ENCODE measurements around the gene FAM50A.

The FAM50A gene

DNA sequence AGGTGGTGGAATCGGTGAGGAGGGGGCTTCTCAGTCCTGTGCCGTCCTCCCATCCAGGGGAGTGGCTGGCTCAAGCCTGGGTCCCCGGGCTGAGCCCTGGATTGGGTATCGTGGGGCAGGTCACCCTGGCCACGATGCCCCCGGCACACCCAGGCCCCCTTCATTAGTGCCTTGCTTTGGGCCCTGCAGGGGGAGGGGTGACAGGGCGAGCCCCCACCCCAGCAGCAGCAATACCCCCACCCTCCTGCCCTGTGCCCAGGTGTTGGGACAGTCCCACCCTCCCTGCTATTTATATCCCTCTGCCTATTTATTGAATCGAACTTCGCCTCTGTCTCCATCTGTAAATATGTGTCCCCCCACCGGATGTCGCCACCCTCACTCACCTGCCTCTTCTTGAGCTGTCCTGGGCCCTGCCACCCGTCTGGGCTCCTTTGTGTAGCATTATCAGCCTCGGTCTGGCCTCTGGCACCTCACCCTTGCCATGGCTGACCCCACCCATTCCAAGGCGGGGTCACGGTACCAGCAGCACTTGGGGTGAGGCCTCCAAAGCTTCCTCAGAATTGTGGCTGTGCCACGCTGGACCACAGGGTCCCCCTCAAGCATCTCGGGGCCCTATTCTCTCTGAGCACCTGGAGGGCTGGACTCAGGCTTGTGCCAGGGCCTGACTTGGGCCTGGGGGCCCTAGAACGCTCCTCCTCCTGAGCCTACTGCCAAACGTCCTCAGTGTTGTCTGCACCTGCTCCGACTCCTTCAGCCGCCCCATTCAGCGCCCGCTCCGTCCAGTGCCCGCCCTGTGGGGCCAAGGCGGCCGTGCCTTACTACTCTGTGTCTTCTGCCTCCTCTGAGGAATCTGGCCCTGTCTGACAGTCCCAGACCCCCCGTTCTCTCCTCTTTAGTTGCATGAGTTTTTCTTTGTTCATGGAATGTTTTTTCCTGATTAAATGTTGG lies 29.0 kb downstream of the FAM50A start:
- peaks cover 5% of the 10 kb centered on the region for H3K36me3 Mint-ChIP-seq (ENCODE audit: low read depth)
- no peaks in the 10 kb centered on the region for H3K27me3 Mint-ChIP-seq
- H3K4me3 Mint-ChIP-seq = no peak overlapping the region
- peaks cover 10% of the 10 kb centered on the region for H3K4me1 Mint-ChIP-seq (ENCODE audit: low read depth)
- H3K9me3 Mint-ChIP-seq = no peaks in the 10 kb centered on the region
- peak overlapping the region; percentile 45 for H3K27ac Mint-ChIP-seq

DNA sequence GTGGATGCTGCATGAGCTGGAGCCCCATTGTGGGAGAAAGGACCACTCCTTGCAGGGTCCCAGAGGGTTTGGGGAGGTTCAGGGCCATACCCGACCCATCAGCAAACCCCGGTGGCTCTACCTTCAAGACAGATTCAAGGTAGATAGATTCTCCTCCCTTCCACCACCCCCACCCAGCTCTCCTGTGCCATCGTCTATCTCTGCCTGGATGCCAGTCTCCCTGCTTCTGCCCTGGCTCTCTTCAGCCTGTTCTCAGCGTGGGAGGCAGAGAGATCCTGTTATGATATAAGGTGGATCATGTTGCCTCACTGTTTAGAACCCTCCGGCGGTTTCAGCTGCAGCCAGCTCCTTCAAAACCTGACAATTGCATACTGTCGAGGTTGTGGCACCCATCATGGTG lies 29.7 kb downstream of the FAM50A start:
- Mint-ChIP-seq H3K9me3 (no peaks in the 10 kb centered on the region), H3K4me1 (ENCODE audit: low read depth) (peaks cover 14% of the 10 kb centered on the region), H3K36me3 (ENCODE audit: low read depth) (peaks cover 5% of the 10 kb centered on the region), H3K27me3 (no peaks in the 10 kb centered on the region), H3K27ac (no peak overlapping the region), H3K4me3 (no peak overlapping the region)

DNA sequence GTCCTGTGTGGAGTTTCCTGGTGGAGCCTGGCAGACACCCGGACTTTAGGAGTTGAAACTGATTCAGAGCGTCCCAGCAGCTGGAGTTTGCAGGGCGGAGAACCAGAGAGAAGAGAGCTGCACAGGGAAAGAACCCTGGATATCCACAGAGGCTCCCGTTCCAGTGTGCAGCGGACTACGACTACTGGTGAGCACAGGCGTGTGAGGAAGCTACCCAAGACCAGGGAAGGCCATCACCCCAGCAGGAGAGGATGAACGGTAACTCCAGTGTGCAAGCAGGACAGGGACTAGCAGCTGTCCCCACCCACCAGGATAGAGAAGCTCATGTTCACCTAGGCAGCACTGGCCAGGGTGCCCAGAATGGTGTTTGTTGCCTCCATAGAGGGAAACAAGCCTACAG lies 32.9 kb downstream of the FAM50A start:
- Mint-ChIP-seq H3K36me3 (ENCODE audit: low read depth) (peaks cover 5% of the 10 kb centered on the region), H3K4me1 (ENCODE audit: low read depth) (peaks cover 20% of the 10 kb centered on the region), H3K27ac (no peak overlapping the region), H3K9me3 (no peaks in the 10 kb centered on the region), H3K27me3 (no peaks in the 10 kb centered on the region), H3K4me3 (no peak overlapping the region)

DNA sequence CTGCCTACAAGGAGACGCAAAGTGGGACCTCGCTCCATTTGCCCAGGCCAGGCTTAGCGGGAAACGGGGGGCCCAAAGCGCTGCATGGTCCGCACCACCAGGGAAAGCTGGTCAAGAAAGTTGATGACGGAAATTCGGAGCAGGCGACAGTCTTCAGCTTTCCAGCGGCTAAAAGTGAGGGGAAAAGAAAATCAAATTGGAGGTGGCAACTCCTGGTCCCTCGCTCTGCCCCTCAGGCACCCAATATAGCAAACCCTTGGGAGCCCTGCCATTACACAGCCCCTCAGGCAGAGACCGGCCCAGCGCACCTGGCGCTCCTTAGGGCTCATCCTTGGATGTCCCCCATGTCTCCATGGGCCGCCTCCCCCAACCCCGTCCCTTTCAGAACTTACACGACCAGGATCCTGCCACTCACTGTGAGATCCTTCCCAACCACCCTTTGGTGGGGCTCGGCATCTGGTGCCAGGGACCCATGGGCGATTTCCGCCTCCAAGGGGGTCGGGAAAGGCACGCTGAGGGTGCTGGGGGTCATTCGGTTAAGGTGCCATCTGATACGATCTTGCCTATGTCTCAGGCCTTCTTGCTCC lies 34.0 kb downstream of the FAM50A start:
- Mint-ChIP-seq H3K36me3 (ENCODE audit: low read depth) (peaks cover 5% of the 10 kb centered on the region), H3K4me3 (peak overlapping the region; percentile 86), H3K4me1 (ENCODE audit: low read depth) (peaks cover 20% of the 10 kb centered on the region), H3K9me3 (no peaks in the 10 kb centered on the region), H3K27me3 (no peaks in the 10 kb centered on the region), H3K27ac (peak overlapping the region; percentile 55)

DNA sequence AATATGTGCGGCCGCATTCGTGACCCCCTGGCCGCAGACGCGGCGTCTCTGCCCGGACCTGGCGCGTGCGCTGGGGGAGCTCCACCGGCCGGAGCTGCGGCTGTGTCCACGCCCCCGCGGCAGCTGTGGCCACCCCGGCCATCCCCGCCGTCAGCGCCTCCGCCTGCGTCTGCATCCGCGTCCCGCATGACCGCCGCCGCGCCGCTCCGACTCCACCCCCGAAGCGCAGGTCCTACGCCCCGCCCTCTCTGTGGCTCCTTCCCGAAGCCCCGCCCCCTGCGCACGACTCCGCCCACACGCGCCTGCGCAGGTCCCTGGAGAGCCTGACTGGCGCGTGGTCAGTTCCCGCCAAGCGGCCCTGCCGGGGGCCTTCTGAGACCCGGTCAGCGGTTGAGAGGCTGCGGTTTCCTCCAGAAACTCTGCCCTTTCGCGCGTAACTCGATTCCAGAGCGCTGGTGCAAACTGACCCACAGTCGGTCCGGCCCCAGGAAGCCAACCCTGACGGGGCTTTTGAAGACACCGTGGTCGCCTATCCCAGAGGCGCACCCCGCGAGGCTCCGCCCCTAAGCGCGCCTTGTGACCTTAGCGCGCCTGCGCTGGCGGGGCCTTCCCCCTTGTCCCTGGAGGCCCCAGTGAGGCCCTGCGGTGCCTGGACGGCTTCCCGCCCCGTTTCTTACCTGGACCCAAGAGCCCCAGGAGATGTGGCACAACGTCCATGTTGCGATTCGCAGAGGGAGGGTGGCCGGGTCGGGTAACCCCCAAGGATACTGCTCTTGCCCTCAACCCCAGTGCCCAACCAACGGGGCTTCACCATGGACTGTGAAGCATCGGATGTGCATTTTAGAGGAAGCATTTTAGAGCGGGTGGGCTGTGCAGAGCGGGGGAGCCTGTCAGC lies 35.0 kb downstream of the FAM50A start, which contains the start of gene LAGE3:
Gene LAGE3, minus strand, starts transcription at position 554 of the 895 bp plus-strand sequence. Its CDS starts 366 bp downstream, at position 188.
- peak within 1 kb of the TSS; percentile 94 for H3K27ac Mint-ChIP-seq
- no peaks in the 10 kb centered on the region for H3K27me3 Mint-ChIP-seq
- no peaks in the 10 kb centered on the region for H3K9me3 Mint-ChIP-seq
- peak within 1 kb of the TSS; percentile 86 for H3K4me3 Mint-ChIP-seq
- H3K4me1 Mint-ChIP-seq (ENCODE audit: low read depth) = peaks cover 26% of the 10 kb centered on the region
- peaks cover 12% of the 10 kb centered on the region for H3K36me3 Mint-ChIP-seq (ENCODE audit: low read depth)

DNA sequence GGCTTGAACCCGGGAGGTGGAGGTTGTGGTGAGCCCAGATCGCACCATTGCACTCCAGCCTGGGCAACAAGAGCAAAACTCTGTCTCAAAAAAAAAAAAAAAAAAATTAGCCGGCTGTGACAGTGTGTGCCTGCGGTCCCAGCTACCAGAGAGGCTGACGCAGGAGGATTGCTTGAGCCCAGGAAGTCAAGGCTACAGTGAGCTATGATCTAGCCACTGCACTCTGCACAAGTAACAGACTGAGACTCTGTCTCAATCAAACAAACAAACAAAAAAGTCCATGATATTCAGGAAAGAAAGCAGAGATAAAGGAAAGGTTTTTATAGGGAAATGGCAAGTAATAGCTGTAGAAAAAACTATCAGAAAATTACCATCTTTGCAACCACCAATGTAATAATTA lies 37.3 kb downstream of the FAM50A start:
- Mint-ChIP-seq H3K27ac (no peak overlapping the region), H3K4me1 (ENCODE audit: low read depth) (peaks cover 28% of the 10 kb centered on the region), H3K27me3 (no peaks in the 10 kb centered on the region), H3K4me3 (no peak overlapping the region), H3K9me3 (no peaks in the 10 kb centered on the region), H3K36me3 (ENCODE audit: low read depth) (peaks cover 9% of the 10 kb centered on the region)

DNA sequence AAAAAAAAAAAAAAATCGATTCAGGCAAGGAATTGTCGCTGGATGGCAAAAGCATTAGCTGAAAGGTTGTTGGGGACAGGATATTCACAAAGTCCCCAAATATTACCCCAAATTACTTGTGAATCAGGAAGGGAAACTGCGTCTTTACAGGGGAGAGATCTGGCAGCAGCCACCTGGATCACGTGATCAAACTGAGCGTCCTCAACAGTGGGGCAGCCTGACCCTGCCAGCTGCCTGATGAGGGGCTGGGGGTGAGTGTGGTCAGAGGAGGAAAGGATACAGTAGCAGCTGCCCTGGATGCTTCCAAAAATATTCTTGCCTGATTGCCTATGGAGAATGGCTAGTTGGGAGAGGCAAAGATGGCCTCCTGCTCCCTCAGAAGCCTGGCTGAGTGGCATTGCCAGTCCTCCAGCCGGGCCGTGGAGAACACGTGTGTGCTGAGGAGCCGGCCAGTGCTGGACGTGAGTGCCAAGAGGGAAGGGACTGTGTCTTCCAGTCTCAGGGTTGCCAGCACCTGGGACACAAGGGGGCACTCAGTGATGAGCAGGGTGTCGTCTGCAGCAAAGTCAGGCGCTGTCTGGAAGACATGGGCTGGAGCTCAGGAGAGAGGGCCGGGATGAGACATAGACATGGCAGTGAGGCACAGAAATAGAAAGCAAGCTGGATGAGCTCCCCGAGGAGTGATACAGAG lies 38.1 kb downstream of the FAM50A start:
- H3K27ac Mint-ChIP-seq = no peak overlapping the region
- peaks cover 30% of the 10 kb centered on the region for H3K4me1 Mint-ChIP-seq (ENCODE audit: low read depth)
- no peaks in the 10 kb centered on the region for H3K27me3 Mint-ChIP-seq
- no peaks in the 10 kb centered on the region for H3K9me3 Mint-ChIP-seq
- peaks cover 9% of the 10 kb centered on the region for H3K36me3 Mint-ChIP-seq (ENCODE audit: low read depth)
- H3K4me3 Mint-ChIP-seq = no peak overlapping the region

DNA sequence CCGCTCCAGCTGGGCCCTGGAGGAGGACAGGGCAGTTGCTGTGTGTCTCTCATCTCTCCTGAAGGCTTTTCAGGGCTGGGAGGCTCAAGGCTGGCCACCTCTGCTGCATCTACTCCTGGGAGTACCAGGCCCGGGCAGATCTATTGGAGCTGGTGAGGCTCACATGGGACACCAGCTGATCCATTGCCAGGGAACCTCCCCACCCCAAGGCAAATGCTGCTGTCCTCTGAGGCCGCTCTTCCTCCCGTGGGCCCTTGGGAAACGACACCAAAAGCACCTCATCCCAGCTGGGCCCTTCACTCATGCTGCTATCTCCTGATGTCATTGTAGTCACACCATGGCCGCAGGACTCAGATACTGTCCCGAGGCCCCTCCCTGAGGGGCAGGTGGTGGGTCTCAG lies 38.8 kb downstream of the FAM50A start:
- H3K9me3 Mint-ChIP-seq = no peaks in the 10 kb centered on the region
- H3K4me1 Mint-ChIP-seq (ENCODE audit: low read depth) = peaks cover 29% of the 10 kb centered on the region
- no peak overlapping the region for H3K27ac Mint-ChIP-seq
- H3K27me3 Mint-ChIP-seq = no peaks in the 10 kb centered on the region
- peaks cover 9% of the 10 kb centered on the region for H3K36me3 Mint-ChIP-seq (ENCODE audit: low read depth)
- no peak overlapping the region for H3K4me3 Mint-ChIP-seq

DNA sequence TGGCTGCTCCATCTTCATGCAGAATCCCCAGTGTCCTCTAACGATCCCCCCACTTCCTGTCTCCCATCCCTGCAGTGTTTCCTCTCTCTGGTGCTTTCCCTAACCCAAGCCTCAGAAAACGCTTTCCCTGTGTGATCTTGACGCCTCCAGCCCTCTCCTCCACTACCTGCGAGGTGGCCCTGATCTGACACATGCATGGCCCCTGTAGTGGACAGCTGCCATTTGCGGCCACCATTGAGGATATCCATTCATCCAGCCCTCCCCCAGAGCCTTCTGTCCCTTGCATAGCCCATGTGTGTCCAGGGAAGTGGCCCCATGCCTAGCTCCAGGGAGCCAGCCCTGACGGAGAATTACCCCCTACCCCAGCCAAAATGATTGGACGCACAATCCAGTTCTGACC lies 39.4 kb downstream of the FAM50A start:
- no peaks in the 10 kb centered on the region for H3K9me3 Mint-ChIP-seq
- H3K36me3 Mint-ChIP-seq (ENCODE audit: low read depth) = peaks cover 14% of the 10 kb centered on the region
- peak overlapping the region; percentile 37 for H3K27ac Mint-ChIP-seq
- peaks cover 29% of the 10 kb centered on the region for H3K4me1 Mint-ChIP-seq (ENCODE audit: low read depth)
- no peak overlapping the region for H3K4me3 Mint-ChIP-seq
- no peaks in the 10 kb centered on the region for H3K27me3 Mint-ChIP-seq

DNA sequence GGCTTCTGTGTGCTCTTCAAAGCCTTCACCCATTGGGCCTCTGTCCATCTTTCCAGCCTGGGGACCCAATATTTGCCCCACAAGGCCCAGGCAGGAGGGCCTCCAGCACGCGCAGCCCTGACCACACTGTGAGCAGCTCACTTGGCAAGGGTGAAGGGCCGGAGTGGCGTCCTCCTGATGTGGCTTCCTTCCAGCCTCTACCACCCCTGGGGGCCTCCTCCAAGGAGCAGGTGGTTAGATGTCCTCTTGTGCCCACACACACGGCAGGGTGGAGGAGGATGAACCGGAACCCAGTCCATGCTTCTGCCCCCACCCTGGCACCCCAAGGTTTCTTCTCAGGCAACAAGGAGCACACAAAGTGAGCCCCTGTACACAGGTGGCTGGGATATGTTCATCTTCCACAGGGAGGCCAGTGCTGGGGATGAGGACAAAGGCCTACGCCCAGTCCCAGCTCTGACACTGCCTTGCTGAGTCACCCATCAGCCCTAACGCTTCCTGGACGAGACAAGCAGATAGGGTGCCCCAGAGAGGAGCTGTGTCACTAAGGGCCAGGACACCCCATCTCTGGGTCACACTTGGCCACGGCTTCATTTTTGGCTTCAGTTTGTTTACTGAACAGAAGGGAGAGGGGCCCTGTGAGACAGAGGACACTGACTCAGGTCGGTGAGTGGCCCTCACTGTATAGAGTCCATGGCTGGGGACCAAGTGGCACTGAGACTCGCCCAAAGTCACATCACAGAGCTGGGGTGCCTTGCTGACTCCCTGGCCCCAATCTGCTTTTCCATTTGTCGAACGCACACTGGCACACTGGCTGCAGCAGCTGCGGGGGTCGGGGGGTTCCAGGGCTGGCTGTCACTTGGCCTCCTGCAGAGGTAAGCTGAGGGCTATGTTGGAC lies 40.6 kb downstream of the FAM50A start:
- Mint-ChIP-seq H3K27me3 (no peaks in the 10 kb centered on the region), H3K9me3 (no peaks in the 10 kb centered on the region), H3K27ac (peak overlapping the region; percentile 40), H3K4me1 (ENCODE audit: low read depth) (peaks cover 35% of the 10 kb centered on the region), H3K36me3 (ENCODE audit: low read depth) (peaks cover 14% of the 10 kb centered on the region), H3K4me3 (peak overlapping the region; percentile 71)

DNA sequence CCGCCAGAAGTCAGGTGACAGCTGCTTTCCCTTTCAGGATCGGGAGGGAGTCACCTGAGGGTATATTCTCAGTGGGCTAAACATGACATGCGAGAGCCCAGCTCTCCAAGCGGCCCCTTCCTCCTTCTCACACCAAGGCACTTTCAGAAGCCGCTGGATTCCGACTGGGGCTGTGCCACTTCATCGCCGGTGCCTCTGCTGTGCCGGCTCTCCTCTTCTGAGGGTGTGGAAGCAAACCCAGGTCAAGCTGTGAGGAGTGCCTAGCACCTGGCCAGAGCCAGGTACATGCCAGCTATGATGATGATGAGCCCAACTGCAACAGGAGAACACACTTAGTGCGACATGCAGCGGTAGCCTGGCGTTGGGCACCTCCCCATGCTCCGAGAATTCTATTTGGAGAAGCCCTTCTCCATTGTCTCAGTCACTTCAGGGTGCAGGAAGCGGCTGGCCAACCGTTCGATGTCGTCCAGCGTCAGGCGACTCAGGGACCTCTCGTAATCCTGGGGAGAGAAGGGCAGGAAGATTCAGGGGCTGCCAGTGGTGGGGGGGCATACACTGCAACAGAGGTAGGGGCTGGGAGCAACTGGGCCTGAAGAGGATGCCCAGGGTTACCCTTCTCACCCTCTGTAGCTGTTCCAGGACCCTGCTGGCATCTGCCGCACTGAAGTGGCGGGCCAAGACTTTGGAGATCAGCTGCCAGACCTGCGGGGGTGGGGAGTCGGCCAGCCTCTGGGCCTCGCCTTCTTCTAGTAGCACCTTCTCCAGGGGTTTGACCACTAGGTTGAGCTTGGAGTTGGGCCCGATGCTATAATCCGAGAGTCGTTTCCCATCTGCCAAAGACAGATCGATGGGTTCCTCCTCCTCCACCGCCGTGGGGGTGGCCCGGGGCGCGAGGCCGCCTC lies 41.5 kb downstream of the FAM50A start:
- Mint-ChIP-seq H3K27ac (peak overlapping the region; percentile 31), H3K9me3 (no peaks in the 10 kb centered on the region), H3K4me1 (ENCODE audit: low read depth) (peaks cover 36% of the 10 kb centered on the region), H3K4me3 (peak overlapping the region; percentile 71), H3K36me3 (ENCODE audit: low read depth) (peaks cover 14% of the 10 kb centered on the region), H3K27me3 (no peaks in the 10 kb centered on the region)

DNA sequence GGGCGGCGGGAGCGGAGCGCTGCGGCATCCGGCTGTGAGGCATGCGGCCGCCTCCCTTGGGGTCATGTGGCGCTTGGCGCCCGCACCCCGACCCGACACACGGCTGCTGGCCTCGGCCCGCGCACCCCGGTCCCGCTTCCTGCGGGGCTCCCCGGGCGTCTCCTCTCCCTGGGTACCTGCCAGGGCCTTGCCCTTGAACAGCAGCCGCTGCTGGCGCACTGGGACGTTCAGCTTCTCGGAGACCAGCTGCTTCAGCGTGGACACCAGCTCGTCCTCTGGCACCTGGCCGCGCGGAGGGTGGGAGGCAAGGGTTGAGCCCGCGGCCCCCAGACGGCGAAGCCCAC lies 42.1 kb downstream of the FAM50A start:
- H3K4me1 Mint-ChIP-seq (ENCODE audit: low read depth) = peaks cover 39% of the 10 kb centered on the region
- peak overlapping the region; percentile 71 for H3K4me3 Mint-ChIP-seq
- H3K9me3 Mint-ChIP-seq = no peaks in the 10 kb centered on the region
- no peak overlapping the region for H3K27ac Mint-ChIP-seq
- H3K27me3 Mint-ChIP-seq = no peaks in the 10 kb centered on the region
- H3K36me3 Mint-ChIP-seq (ENCODE audit: low read depth) = peaks cover 14% of the 10 kb centered on the region
